Chondrocyte (in vitro differentiated cells): ENCODE results near the gene PTPRN2. TPM values are rescaled to one million over a fixed set of nuclear protein-coding genes. Genes with fewer than 3 reads are reported as not detected.

Source experiments
- DNase-seq: peaks from one replicate; pipeline ENCODE4 v3.0.0; 2021; ENCODE audit warnings: mixed read lengths, low spot score
- H3K27ac Mint-ChIP-seq: one replicate; pipeline ENCODE4 v1.8.0; 2021; ENCODE audit warnings: mild to moderate bottlenecking, moderate library complexity, mixed read lengths; ENCODE audit not compliant: unreplicated experiment
- H3K27me3 Mint-ChIP-seq: 2 replicates; pipeline ENCODE4 v1.8.0; 2021; ENCODE audit warnings: low read depth, mixed read lengths
- H3K36me3 Mint-ChIP-seq: 2 replicates; pipeline ENCODE4 v1.8.0; 2021; ENCODE audit warnings: low read depth, mixed read lengths
- H3K4me1 Mint-ChIP-seq: 2 replicates; pipeline ENCODE4 v1.8.0; 2021; ENCODE audit warnings: low read depth, mild to moderate bottlenecking, mixed read lengths
- H3K4me3 Mint-ChIP-seq: one replicate; pipeline ENCODE4 v1.8.0; 2021; ENCODE audit warnings: mild to moderate bottlenecking, moderate library complexity, mixed read lengths; ENCODE audit not compliant: unreplicated experiment
- H3K9me3 Mint-ChIP-seq: 2 replicates; pipeline ENCODE4 v1.8.0; 2021; ENCODE audit warnings: low read depth, mixed read lengths
- total RNA-seq: library from RNA; stranded (reverse); gene quantifications from 3 replicates; pipeline ENCODE4 v1.2.1, GENCODE V29; 2021
- TF ChIP-seq, protein P1 (sequence below): fragments of 200-600 bp; sonication (generic); IDR thresholded peaks from 2 replicates; pipeline ENCODE4 v1.5.0; 2021; ENCODE audit warnings: antibody characterized with exemption, mild to moderate bottlenecking, moderate library complexity

Gene PTPRN2
- total RNA-seq, 1 donor from 2014 or later, result 0.30 TPM

DNA sequence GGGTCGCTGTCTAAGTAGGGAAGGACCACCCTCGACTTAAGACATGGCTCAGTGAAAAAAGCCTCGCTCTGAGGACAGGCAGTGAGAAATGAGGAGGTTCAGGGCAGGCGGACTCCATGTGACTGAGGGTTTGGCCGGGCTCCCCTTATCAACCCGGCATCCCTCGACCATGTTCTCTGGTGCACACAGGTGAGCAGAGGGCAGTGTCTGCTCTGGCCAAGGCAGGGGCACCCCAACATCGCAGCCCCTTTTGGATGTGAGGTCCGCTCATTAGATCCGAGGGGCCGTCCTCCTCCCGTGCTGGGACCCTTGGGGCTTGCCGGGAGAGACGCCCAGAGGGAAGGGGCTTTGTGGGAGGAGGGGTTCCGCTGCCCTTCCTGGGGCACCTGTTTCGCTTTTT is 775.7 kb downstream of the PTPRN2 start:
- H3K27me3 Mint-ChIP-seq, result no peaks in the 10 kb centered on the region
- TF ChIP-seq, protein P1, sequence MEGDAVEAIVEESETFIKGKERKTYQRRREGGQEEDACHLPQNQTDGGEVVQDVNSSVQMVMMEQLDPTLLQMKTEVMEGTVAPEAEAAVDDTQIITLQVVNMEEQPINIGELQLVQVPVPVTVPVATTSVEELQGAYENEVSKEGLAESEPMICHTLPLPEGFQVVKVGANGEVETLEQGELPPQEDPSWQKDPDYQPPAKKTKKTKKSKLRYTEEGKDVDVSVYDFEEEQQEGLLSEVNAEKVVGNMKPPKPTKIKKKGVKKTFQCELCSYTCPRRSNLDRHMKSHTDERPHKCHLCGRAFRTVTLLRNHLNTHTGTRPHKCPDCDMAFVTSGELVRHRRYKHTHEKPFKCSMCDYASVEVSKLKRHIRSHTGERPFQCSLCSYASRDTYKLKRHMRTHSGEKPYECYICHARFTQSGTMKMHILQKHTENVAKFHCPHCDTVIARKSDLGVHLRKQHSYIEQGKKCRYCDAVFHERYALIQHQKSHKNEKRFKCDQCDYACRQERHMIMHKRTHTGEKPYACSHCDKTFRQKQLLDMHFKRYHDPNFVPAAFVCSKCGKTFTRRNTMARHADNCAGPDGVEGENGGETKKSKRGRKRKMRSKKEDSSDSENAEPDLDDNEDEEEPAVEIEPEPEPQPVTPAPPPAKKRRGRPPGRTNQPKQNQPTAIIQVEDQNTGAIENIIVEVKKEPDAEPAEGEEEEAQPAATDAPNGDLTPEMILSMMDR, result no peak
- H3K4me1 Mint-ChIP-seq, result peaks cover 8% of the 10 kb centered on the region
- peak; percentile 72 for DNase-seq
- no peak overlapping the region for H3K27ac Mint-ChIP-seq
- H3K36me3 Mint-ChIP-seq, result peaks cover 2% of the 10 kb centered on the region
- H3K4me3 Mint-ChIP-seq, result no peak overlapping the region
- peaks cover 8% of the 10 kb centered on the region for H3K9me3 Mint-ChIP-seq

DNA sequence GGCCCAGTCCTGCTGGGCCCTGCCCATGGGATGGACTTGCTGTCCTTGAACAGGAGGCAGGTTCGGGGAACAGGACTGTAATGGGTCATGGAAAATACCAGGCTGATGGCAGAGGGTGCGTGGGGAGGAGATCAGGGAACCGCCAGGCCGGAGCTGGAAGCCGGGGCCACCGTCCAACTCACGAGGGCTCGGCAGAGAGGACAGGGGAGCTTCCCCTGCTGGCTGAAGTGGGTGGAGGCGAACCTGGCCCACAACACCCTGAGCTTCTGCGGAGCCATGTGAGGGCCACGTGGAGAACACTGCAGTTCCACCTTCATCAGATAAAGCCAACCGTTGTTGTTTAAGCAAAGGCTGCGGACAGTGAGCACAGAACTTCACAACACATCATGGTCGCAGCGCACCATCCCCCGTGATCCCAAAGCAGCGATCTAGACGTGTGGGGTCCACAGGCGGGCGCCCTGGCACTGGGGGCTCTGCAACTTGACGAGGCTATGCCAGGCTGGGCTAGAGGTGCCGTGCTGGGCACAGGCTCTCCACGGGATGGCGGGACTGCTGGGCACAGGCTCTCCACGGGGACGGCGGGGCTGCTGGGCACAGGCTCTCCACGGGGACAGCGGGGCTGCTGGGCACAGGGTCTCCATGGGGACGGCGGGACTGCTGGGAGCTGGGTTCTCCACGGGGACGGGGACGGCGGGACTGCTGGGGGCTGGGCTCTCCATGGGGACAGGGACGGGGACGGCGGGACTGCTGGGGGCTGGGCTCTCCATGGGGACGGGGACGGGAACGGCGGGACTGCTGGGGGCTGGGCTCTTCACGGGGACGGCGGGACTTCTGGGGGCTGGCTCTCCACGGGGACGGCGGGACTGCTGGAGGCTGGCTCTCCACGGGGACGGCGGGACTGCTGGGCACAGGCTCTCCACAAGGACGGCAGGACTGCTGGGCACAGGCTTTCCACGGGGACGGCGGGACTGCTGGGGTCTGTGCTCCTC is 777.5 kb downstream of the PTPRN2 start:
- TF ChIP-seq, protein P1, result no peak
- DNase-seq, result peak; percentile 92
- Mint-ChIP-seq H3K36me3 (peaks cover 2% of the 10 kb centered on the region), H3K9me3 (peaks cover 8% of the 10 kb centered on the region), H3K4me1 (peaks cover 11% of the 10 kb centered on the region), H3K4me3 (no peak overlapping the region), H3K27me3 (no peaks in the 10 kb centered on the region), H3K27ac (no peak overlapping the region)

DNA sequence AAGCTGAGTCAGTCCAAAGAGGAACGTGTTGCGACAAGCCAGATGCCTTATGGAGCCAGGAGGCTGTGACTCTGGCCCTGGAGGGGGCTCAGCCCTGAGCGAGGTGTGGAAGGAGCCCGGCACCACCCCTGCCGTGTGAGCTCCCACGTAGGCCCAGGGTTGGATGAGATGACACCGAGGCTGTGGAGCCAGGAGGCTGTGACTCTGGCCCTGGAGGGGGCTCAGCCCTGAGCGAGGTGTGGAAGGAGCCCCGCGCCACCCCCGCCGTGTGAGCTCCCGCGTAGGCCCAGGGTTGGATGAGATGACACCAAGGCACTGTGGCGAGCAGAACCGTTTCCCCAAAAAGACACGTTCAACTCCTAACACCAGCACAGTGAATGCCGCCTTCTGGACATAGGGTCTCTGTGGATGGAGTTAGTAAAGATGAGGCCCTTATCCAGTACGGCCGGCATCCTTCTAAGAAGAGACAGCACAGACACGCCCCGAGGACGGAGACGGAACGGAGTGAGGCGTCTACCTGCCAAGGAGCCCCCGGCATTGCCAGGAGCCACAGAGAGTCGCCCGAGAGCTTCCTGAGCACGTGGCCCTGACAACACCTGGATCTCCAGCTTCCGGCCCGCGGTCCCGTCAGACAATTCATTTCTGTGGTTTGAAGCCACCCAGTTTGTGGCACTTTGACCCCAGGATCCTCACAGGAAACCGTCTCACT is 778.3 kb downstream of the PTPRN2 start:
- TF ChIP-seq, protein P1, result no peak
- Mint-ChIP-seq H3K27ac (no peak overlapping the region), H3K27me3 (no peaks in the 10 kb centered on the region), H3K4me1 (peaks cover 11% of the 10 kb centered on the region), H3K4me3 (no peak overlapping the region), H3K36me3 (peaks cover 2% of the 10 kb centered on the region), H3K9me3 (peaks cover 8% of the 10 kb centered on the region)
- peak; percentile 93 for DNase-seq

DNA sequence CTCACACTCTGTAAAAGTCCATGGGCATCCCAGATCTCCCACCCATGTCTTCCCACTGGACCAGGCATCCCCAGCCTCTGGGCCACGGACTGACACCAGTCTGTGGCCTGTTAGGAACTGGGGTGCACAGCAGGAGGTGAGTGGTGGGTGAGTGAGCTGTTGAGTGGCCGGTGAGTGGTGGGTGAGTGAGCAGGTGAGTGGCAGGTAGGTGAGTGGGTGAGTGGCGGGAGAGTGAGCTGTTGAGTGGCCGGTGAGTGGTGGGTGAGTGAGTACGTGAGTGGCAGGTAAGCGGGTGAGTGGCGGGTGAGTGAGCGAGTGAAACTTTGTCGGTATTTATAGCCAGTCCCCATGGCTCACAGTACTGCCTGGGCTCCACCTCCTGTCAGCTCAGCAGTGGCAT is 779.6 kb downstream of the PTPRN2 start:
- Mint-ChIP-seq H3K9me3 (peaks cover 14% of the 10 kb centered on the region), H3K27ac (no peak overlapping the region)

DNA sequence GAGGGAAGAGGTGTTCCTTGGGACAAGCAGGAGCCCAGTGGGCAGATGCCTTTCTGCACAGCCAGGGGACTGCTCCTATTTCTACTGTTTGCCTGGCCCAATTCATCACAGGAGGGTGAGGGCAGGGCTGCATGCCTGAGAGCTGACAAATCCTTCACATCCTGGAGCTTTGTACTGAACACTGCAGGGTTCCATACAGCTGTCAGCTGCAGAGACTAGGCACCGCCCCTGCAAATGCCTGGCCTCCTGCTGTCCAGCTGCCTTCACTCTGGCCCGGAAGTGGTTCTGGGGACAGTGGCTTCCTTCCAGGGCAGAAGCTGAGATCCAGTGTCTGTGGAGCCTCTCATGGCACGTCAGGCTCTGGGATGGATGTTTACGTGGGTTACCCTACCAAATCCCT is 780.1 kb downstream of the PTPRN2 start:
- peak; percentile 54 for DNase-seq
- no peak overlapping the region for H3K27ac Mint-ChIP-seq

More for the DNA sequence above, 779.6 kb downstream of the PTPRN2 start:
- TF ChIP-seq, protein P1, result no peak
- H3K36me3 Mint-ChIP-seq, result peaks cover 2% of the 10 kb centered on the region
- H3K4me3 Mint-ChIP-seq, result no peak overlapping the region
- H3K27me3 Mint-ChIP-seq, result no peaks in the 10 kb centered on the region
- H3K4me1 Mint-ChIP-seq, result peaks cover 11% of the 10 kb centered on the region
- DNase-seq, result peak; percentile 76

More for the DNA sequence above, 780.1 kb downstream of the PTPRN2 start:
- H3K27me3 Mint-ChIP-seq, result no peaks in the 10 kb centered on the region
- peaks cover 14% of the 10 kb centered on the region for H3K9me3 Mint-ChIP-seq
- TF ChIP-seq, protein P1, result no peak
- peaks cover 11% of the 10 kb centered on the region for H3K4me1 Mint-ChIP-seq
- no peak overlapping the region for H3K4me3 Mint-ChIP-seq
- peaks cover 2% of the 10 kb centered on the region for H3K36me3 Mint-ChIP-seq
